HG03175 (cell line): ENCODE results near the gene MMEL1.

Experiments used
- ATAC-seq: cut with Tn5 transposase; IDR thresholded peaks from one replicate; pipeline ENCODE4 v1.9.1; 2021; ENCODE audit warnings: mild to moderate bottlenecking, moderate library complexity; ENCODE audit not compliant: unreplicated experiment

The MMEL1 gene

GRCh38 chr1:2642560-2643413, 10.0 kb upstream of the MMEL1 start:
- ATAC-seq, result peak; percentile 81

GRCh38 chr1:2642131-2642559, 9.3 kb upstream of the MMEL1 start:
- ATAC-seq, result peak; percentile 3

DNA sequence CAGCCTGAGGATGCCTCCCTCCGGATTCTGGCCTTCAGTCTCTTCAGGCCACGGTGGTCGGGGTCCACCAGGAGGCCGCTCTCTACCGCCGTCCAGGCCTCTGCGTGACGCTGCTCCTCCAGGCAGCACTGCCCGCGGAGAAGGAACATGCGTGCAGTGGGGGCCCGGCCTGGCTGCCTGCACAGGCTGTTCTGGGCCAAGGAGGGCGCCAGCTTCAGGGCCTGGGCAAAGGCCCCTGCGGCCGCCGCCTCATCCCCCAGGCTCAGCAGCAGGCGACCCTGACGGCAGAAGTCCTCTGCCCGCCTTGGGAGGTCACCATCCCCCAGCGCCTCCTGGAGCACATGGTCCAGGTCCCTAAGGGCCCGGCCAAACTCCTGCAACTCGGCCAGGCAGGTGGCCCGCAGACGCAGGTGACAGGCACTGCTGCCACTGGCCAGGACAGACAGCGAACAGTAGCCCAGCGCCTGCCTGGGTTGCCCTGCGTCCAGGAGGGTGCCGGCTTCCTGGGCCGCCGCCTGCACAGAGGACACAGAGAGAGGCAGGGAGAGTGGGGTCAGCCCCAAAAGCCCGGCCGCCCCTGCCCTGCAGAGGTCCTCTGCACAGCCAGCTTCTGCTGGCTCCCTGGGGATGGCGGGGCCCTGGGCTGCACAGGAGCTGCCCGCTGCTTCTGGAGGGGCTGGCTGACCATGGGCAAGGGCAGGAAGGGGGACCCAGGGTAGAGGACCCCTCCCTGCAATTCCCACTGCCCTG, 8.7 kb upstream of the MMEL1 start:
- ATAC-seq, result no peak

GRCh38 chr1:2640626-2641025, 7.8 kb upstream of the MMEL1 start:
- ATAC-seq, result no peak

DNA sequence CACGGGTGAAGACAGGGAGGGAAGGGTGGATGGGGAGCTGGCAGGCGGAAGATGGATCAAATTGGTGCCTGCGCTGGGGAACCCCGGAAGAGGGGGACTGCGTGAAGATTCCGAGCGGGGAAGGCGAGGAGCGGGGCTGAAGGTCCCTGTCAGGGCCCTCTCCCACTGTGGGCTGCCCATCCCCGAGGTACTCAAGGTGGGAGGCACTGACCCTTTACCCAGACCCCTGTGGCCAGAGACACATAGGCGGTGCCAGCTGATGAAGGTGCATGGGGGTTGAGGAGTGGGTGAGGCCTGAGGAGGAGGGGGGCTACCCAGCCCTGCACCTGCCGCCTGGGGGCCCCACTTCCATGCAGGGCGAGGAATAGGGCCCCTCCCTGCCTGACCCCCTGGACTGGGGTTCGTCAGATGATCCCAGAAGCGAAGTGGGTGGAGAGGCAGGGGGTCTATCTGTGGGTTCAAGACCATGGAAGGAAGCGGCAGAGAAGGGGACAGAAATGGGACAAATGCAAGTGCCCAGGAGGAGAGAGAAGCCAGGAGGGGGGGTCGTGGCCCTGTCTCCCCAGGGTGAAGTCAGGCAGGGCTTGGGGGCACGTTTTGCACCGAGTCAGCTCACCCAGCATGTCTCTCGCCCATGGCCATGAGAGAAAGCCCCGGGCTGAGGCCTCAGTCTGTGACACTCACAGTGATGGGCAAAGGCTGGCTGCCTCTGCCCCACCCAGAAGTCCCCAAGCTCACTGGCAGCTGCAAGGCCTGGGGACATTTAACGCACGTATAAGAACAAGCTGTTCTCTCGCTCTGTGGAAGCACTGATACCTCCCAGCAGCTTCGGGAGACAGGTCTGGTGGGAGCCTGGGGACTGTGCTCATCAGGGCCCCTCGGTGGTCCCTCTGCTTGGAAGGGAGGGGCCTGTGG, 7.0 kb upstream of the MMEL1 start:
- no peak for ATAC-seq

DNA sequence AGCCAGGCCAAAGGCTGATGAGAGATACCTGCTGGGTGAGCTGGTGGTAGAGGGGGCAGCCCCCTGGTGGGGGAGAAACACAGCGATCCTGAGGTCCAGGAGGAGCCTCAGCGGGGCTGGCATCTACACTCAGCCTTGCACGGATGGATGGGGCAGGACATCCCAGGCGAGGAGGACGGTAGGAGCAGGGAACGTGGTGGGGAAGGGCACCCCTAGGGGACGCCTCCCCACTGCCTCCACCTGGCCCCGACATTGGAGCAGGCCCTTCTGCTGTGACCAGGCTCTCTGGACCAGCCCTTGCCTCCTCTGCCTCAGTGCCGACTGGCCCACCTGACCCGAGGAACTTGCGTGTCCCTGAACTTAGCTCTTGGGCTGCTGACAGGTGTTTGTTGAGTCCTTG, 6.4 kb upstream of the MMEL1 start:
- no peak for ATAC-seq

DNA sequence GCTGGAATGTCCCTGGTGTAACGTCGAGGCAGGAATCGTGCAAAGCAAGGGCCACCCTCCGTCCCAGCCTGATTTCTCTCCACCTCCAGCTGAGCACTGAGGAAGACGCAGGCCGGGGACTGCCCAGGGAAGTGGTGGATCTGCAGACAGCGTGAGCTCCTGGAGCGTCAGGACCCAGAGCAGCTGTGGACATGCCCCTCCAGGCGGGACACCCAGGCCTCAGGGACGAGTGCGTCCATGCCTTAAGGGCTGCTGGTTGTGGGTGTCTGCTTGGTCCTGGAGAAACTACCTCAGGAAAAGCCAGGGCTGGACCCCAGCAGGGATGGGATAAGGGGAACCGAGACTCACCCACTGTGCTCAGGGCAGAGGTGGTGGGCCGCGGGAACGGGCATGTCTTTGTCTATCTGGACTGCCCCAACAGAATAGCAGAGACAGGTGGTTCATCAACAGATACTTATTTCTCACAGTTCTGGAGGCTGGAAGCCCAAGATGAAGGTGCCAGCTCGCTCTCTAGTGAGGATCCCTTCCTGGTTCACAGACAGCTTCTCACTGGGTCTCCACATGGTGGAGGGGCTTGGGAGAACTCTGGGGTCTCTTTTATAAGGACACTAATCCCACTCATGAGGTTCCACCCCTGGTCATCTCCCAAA, 5.8 kb upstream of the MMEL1 start:
- ATAC-seq, result no peak

- no peak for ATAC-seq
Observed at GRCh38 chr1:2637442-2638145, 4.8 kb upstream of the MMEL1 start.

GRCh38 chr1:2636733-2637132, 3.9 kb upstream of the MMEL1 start:
- ATAC-seq, result no peak

DNA sequence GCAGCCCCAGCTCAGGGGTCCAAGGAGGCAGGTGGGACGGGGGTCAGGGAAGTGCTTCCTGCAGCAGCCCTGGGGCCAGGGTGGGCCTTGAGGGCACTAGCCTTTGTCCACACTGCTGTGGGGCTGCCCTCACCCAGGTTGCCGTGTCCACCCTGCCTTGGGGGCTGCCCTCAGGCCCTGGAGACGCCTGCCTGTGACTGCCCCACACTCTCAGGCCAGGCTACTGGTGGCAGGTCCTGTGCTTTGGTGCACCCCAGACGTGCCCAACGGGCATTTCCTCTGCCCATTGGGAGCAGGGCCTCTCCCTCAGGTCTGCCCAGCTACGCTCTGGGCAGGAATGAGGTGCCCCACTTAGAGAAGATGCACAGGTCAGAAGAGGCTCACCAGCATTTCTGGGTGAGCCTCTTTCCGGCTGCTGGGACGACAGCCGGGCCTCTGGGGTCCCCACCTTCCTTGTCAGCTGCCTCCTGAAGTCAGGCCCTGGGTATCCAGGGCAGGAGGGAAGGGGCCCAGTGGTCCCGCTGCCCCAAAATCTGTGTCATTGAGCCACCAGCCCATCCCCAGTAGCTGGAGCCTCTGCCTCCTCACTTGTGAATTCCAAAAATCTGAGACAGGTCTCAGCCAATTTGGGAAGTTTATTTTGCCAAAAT, 2.7 kb upstream of the MMEL1 start:
- ATAC-seq, result no peak

DNA sequence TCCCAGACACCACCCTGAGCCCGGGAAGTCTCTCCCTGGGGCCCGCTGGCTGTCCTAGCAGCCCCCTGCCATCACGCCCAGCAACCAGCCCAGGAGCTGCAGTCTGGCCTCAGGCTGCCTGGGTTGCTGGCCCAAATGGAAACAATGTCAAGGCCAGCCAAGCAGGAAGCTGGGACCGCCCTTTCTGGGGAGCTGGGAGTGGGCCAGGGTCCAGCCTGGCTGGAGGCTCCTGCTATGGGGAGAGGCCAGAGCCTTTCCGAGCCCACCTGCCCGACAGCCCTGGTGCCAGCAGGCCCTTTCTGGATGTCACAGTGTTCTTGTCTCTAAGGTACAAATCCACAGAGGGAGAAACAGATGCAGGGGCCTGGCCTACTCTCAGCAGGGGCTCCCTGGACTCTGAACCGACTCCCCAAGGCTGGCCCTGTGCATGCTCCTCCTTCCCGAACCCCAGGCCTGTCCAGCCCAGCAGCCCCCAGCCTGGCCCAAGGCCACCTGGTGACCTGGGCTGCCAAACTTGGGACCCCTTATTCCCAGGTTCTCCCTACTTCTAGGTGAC, 1.2 kb upstream of the MMEL1 start:
- ATAC-seq, result no peak

- ATAC-seq, result no peak
Observed at GRCh38 chr1:2633366-2633935, 635 bp upstream of the MMEL1 start.

DNA sequence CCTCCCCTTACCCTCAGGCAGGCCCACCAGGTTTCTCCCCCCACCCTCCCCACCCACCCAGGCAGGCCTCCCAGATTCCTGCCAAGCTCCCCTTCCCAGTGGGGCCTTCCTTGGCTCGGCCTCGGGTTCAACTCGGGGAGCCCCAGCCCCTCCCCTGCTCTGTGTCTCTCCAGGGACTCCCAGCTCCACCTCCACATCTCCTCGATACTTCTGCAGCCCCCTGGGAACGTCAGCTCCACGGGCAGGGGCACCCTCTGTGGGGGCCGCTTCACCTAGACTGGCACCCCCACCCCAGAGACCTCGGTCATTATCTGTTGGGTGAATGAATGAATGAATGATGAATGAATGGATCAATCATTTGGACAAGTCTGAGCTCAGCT, 775 bp downstream of the MMEL1 start:
- no peak for ATAC-seq

- no peak for ATAC-seq
Observed at GRCh38 chr1:2631136-2632050, 1.4 kb downstream of the MMEL1 start.

DNA sequence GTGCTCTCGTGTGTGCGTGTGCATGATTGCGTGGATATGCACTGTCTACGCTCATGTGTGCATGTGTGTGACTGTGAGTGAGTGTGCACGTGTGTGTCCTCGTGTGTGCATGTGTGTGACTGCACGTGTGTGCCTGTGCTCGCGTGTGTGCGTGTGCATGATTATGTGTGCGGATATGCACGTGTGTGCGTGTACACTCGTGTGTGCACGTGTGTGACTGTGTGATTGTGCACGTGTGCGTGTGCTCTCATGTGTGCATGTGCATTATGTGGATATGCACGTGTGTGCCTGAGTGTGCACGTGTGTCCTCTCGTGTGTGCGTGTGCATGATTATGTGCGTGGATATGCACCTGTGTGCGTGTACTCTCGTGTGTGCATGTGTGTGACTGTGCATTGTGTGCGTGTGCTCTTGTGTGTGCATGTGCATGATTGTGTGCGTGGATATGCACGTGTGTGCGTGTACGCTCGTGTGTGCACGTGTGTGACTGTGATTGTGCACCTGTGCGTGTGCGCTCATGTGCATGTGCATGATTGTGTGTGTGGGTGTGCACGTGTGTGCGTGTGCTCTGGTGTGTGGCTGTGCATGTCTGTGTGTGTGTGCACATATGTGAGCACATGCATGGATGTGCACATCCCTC, 2.2 kb downstream of the MMEL1 start:
- ATAC-seq, result no peak

GRCh38 chr1:2629627-2630497, 3.0 kb downstream of the MMEL1 start:
- no peak for ATAC-seq
